ENCODE results near the gene KRT15. TPM values are rescaled to one million over a fixed set of nuclear protein-coding genes. Genes with fewer than 3 reads are reported as not detected.

KRT15 gene
- total and polyA plus RNA-seq, 9 of the 15 experiments (the other 6 are each of a cell fraction or from before 2014, with no cell fraction given) = 0.28 to 4.4 (median 0.56) TPM

GRCh38 chr17:41530062-41531048 lies 11.7 kb upstream of the KRT15 start (continued):
- TF ChIP-seq, protein P1, sequence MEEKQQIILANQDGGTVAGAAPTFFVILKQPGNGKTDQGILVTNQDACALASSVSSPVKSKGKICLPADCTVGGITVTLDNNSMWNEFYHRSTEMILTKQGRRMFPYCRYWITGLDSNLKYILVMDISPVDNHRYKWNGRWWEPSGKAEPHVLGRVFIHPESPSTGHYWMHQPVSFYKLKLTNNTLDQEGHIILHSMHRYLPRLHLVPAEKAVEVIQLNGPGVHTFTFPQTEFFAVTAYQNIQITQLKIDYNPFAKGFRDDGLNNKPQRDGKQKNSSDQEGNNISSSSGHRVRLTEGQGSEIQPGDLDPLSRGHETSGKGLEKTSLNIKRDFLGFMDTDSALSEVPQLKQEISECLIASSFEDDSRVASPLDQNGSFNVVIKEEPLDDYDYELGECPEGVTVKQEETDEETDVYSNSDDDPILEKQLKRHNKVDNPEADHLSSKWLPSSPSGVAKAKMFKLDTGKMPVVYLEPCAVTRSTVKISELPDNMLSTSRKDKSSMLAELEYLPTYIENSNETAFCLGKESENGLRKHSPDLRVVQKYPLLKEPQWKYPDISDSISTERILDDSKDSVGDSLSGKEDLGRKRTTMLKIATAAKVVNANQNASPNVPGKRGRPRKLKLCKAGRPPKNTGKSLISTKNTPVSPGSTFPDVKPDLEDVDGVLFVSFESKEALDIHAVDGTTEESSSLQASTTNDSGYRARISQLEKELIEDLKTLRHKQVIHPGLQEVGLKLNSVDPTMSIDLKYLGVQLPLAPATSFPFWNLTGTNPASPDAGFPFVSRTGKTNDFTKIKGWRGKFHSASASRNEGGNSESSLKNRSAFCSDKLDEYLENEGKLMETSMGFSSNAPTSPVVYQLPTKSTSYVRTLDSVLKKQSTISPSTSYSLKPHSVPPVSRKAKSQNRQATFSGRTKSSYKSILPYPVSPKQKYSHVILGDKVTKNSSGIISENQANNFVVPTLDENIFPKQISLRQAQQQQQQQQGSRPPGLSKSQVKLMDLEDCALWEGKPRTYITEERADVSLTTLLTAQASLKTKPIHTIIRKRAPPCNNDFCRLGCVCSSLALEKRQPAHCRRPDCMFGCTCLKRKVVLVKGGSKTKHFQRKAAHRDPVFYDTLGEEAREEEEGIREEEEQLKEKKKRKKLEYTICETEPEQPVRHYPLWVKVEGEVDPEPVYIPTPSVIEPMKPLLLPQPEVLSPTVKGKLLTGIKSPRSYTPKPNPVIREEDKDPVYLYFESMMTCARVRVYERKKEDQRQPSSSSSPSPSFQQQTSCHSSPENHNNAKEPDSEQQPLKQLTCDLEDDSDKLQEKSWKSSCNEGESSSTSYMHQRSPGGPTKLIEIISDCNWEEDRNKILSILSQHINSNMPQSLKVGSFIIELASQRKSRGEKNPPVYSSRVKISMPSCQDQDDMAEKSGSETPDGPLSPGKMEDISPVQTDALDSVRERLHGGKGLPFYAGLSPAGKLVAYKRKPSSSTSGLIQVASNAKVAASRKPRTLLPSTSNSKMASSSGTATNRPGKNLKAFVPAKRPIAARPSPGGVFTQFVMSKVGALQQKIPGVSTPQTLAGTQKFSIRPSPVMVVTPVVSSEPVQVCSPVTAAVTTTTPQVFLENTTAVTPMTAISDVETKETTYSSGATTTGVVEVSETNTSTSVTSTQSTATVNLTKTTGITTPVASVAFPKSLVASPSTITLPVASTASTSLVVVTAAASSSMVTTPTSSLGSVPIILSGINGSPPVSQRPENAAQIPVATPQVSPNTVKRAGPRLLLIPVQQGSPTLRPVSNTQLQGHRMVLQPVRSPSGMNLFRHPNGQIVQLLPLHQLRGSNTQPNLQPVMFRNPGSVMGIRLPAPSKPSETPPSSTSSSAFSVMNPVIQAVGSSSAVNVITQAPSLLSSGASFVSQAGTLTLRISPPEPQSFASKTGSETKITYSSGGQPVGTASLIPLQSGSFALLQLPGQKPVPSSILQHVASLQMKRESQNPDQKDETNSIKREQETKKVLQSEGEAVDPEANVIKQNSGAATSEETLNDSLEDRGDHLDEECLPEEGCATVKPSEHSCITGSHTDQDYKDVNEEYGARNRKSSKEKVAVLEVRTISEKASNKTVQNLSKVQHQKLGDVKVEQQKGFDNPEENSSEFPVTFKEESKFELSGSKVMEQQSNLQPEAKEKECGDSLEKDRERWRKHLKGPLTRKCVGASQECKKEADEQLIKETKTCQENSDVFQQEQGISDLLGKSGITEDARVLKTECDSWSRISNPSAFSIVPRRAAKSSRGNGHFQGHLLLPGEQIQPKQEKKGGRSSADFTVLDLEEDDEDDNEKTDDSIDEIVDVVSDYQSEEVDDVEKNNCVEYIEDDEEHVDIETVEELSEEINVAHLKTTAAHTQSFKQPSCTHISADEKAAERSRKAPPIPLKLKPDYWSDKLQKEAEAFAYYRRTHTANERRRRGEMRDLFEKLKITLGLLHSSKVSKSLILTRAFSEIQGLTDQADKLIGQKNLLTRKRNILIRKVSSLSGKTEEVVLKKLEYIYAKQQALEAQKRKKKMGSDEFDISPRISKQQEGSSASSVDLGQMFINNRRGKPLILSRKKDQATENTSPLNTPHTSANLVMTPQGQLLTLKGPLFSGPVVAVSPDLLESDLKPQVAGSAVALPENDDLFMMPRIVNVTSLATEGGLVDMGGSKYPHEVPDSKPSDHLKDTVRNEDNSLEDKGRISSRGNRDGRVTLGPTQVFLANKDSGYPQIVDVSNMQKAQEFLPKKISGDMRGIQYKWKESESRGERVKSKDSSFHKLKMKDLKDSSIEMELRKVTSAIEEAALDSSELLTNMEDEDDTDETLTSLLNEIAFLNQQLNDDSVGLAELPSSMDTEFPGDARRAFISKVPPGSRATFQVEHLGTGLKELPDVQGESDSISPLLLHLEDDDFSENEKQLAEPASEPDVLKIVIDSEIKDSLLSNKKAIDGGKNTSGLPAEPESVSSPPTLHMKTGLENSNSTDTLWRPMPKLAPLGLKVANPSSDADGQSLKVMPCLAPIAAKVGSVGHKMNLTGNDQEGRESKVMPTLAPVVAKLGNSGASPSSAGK (IDR thresholded peaks at IDR 0.05) = no peak
- TF ChIP-seq KDM4B (IDR thresholded peaks at IDR 0.05; ENCODE audit: borderline replicate concordance in 2 of 2, low read depth in 1 of 2) (no peak), NEUROD1 (IDR thresholded peaks at IDR 0.05; ENCODE audit: borderline replicate concordance, low read depth, low read length, partially characterized antibody) (peak; percentile 96), TCF7L2 (IDR thresholded peaks at IDR 0.05; ENCODE audit: low read depth, low read length) (no peak), ZKSCAN8 (CRISPR knock-in tag; IDR thresholded peaks at IDR 0.05) (no peak), ZNF75A (CRISPR knock-in tag; IDR thresholded peaks at IDR 0.05) (no peak), NELFE (IDR thresholded peaks at IDR 0.05; ENCODE audit: insufficient read depth, insufficient read length) (no peak), POLR2B (IDR thresholded peaks at IDR 0.05; ENCODE audit: low read depth, partially characterized antibody) (peak; percentile 45), FOXK1 (CRISPR knock-in tag; IDR thresholded peaks at IDR 0.05; ENCODE audit: borderline replicate concordance) (no peak), ZNF165 (CRISPR knock-in tag; IDR thresholded peaks at IDR 0.05; ENCODE audit: borderline replicate concordance) (no peak), ZNF707 (CRISPR knock-in tag; conservative IDR thresholded peaks at IDR 0.05) (peak; percentile 15; the same call in 1 of the 2 replicates), ETV1 (tag; conservative IDR thresholded peaks at IDR 0.05; ENCODE audit: low read depth) (no peak; the same call in 1 of the 2 replicates)
- TF ChIP-seq, protein P2, sequence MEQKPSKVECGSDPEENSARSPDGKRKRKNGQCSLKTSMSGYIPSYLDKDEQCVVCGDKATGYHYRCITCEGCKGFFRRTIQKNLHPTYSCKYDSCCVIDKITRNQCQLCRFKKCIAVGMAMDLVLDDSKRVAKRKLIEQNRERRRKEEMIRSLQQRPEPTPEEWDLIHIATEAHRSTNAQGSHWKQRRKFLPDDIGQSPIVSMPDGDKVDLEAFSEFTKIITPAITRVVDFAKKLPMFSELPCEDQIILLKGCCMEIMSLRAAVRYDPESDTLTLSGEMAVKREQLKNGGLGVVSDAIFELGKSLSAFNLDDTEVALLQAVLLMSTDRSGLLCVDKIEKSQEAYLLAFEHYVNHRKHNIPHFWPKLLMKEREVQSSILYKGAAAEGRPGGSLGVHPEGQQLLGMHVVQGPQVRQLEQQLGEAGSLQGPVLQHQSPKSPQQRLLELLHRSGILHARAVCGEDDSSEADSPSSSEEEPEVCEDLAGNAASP (IDR thresholded peaks at IDR 0.05) = no peak
